Glutamatergic neuron (in vitro differentiated cells): Measurements from ENCODE around the gene ADGRL2. TPM values are rescaled to one million over a fixed set of nuclear protein-coding genes. Genes with fewer than 3 reads are reported as not detected.

Experiments
- DNase-seq: peaks from one replicate; pipeline ENCODE4 v3.0.0; 2022
- H3K27ac Mint-ChIP-seq: one replicate; pipeline ENCODE4 v1.8.0; 2020; ENCODE audit warnings: mild to moderate bottlenecking, mixed read lengths, inconsistent platforms; ENCODE audit not compliant: unreplicated experiment
- H3K27me3 Mint-ChIP-seq: one replicate; pipeline ENCODE4 v1.8.0; 2020; ENCODE audit warnings: mild to moderate bottlenecking, moderate library complexity, mixed read lengths, inconsistent platforms; ENCODE audit not compliant: unreplicated experiment
- H3K36me3 Mint-ChIP-seq: one replicate; pipeline ENCODE4 v1.8.0; 2020; ENCODE audit warnings: mild to moderate bottlenecking, mixed read lengths, inconsistent platforms; ENCODE audit not compliant: unreplicated experiment
- H3K4me1 Mint-ChIP-seq: one replicate; pipeline ENCODE4 v1.8.0; 2020; ENCODE audit warnings: mild to moderate bottlenecking, low read depth, mixed read lengths, inconsistent platforms; ENCODE audit not compliant: unreplicated experiment
- H3K4me3 Mint-ChIP-seq: one replicate; pipeline ENCODE4 v1.8.0; 2020; ENCODE audit warnings: mild to moderate bottlenecking, mixed read lengths, inconsistent platforms; ENCODE audit not compliant: unreplicated experiment
- H3K9me3 Mint-ChIP-seq: one replicate; pipeline ENCODE4 v1.8.0; 2020; ENCODE audit warnings: mild to moderate bottlenecking, moderate library complexity, mixed read lengths, inconsistent platforms; ENCODE audit not compliant: unreplicated experiment
- total RNA-seq: library from RNA; stranded (reverse); fragmentation: NEBNext Ultra II Directional; extraction: Animal tissue kit (Norgen Biotek cat#: 25700); gene quantifications from one replicate; pipeline ENCODE4 v1.2.1, GENCODE V29; 2021; ENCODE audit not compliant: unreplicated experiment
- TF ChIP-seq, protein P1 (sequence below): fragments of 200-600 bp; sonication (generic); IDR thresholded peaks from one replicate; pipeline ENCODE4 v1.5.0; 2021; ENCODE audit not compliant: partially characterized antibody, unreplicated experiment

The ADGRL2 gene
- total RNA-seq, 1 donor from 2014 or later = 71.2 TPM

- H3K9me3 Mint-ChIP-seq = no peaks in the 10 kb centered on the region
- peaks cover 9% of the 10 kb centered on the region for H3K4me1 Mint-ChIP-seq
- H3K36me3 Mint-ChIP-seq = no peaks in the 10 kb centered on the region
- TF ChIP-seq, protein P1, sequence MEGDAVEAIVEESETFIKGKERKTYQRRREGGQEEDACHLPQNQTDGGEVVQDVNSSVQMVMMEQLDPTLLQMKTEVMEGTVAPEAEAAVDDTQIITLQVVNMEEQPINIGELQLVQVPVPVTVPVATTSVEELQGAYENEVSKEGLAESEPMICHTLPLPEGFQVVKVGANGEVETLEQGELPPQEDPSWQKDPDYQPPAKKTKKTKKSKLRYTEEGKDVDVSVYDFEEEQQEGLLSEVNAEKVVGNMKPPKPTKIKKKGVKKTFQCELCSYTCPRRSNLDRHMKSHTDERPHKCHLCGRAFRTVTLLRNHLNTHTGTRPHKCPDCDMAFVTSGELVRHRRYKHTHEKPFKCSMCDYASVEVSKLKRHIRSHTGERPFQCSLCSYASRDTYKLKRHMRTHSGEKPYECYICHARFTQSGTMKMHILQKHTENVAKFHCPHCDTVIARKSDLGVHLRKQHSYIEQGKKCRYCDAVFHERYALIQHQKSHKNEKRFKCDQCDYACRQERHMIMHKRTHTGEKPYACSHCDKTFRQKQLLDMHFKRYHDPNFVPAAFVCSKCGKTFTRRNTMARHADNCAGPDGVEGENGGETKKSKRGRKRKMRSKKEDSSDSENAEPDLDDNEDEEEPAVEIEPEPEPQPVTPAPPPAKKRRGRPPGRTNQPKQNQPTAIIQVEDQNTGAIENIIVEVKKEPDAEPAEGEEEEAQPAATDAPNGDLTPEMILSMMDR = no peak
- DNase-seq = no peak
- no peaks in the 10 kb centered on the region for H3K27me3 Mint-ChIP-seq
- H3K27ac Mint-ChIP-seq = no peak overlapping the region
- H3K4me3 Mint-ChIP-seq = no peak overlapping the region
Measured at GRCh38 chr1:81976539-81976938, 175.8 kb downstream of the ADGRL2 start.

DNA sequence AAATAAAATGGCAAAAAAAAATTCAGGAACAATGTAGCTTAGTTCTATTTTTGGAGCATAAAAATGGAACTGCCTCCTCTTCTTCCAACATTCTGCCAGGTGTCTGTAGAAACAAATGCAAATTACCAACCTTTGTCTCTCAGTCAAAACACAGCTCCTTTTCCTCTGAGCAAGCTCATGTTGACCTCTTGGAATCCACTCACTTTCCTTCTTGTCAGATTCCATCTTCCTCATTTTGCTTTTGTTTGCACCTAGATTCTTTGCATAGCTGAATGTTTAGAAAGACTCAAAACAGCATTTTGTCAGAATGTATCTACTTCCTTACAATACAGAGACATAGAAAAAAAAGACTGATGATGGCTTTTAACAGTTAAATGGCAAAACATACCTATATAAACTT lies 178.2 kb downstream of the ADGRL2 start:
- peaks cover 9% of the 10 kb centered on the region for H3K4me1 Mint-ChIP-seq

GRCh38 chr1:81982523-81982922 lies 181.8 kb downstream of the ADGRL2 start:
- H3K36me3 Mint-ChIP-seq = no peaks in the 10 kb centered on the region
- no peaks in the 10 kb centered on the region for H3K9me3 Mint-ChIP-seq
- peaks cover 4% of the 10 kb centered on the region for H3K4me1 Mint-ChIP-seq
- no peak overlapping the region for H3K27ac Mint-ChIP-seq
- no peaks in the 10 kb centered on the region for H3K27me3 Mint-ChIP-seq
- DNase-seq = no peak
- TF ChIP-seq, protein P1 = no peak
- no peak overlapping the region for H3K4me3 Mint-ChIP-seq

More for the DNA sequence above, 178.2 kb downstream of the ADGRL2 start:
- Mint-ChIP-seq H3K27ac (no peak overlapping the region), H3K9me3 (no peaks in the 10 kb centered on the region), H3K27me3 (no peaks in the 10 kb centered on the region), H3K4me3 (no peak overlapping the region), H3K36me3 (no peaks in the 10 kb centered on the region)
- TF ChIP-seq, protein P1 = no peak
- no peak for DNase-seq

- TF ChIP-seq, protein P1 = no peak
- Mint-ChIP-seq H3K9me3 (no peaks in the 10 kb centered on the region), H3K27me3 (peaks cover 2% of the 10 kb centered on the region), H3K4me3 (no peak overlapping the region), H3K4me1 (no peaks in the 10 kb centered on the region), H3K27ac (no peak overlapping the region), H3K36me3 (no peaks in the 10 kb centered on the region)
- no peak for DNase-seq
Measured at GRCh38 chr1:81989524-81989923, 188.8 kb downstream of the ADGRL2 start.

DNA sequence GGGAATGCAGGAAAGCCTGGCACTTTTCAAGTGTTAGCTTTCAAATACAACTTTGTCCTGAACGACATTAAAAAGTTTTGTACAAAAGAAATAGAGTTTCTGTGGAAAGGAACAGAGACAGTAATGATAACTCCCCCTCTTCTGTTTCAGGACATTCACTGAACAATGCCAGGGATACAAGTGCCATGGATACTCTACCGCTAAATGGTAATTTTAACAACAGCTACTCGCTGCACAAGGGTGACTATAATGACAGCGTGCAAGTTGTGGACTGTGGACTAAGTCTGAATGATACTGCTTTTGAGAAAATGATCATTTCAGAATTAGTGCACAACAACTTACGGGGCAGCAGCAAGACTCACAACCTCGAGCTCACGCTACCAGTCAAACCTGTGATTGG lies 189.5 kb downstream of the ADGRL2 start:
- Mint-ChIP-seq H3K27ac (no peak overlapping the region), H3K27me3 (peaks cover 2% of the 10 kb centered on the region), H3K4me1 (no peaks in the 10 kb centered on the region)

More for the DNA sequence above, 189.5 kb downstream of the ADGRL2 start:
- TF ChIP-seq, protein P1 = no peak
- Mint-ChIP-seq H3K4me3 (no peak overlapping the region), H3K9me3 (no peaks in the 10 kb centered on the region), H3K36me3 (no peaks in the 10 kb centered on the region)
- no peak for DNase-seq
